Stimulated activated CD4-positive, alpha-beta T cell treated with anti-CD3 and anti-CD28 coated beads, TNF-alpha, amount 100 ng/mL, for 4 hours (primary cell): ENCODE data around the gene FKBP5.
"Not testable (repeated sequence)": the region's sequence is repeated elsewhere in the genome, so short reads cannot be mapped to it uniquely, and the experiment has no call there.

Source experiments
- DNase-seq, 3 experiments: peaks; one replicate each; pipeline ENCODE4 v3.0.0-alpha.2; 2020; ENCODE audit warnings: low read depth in 3 of 3

The FKBP5 gene

GRCh38 chr6:35586542-35586941 lies 102.2 kb downstream of the FKBP5 start:
- no peak for DNase-seq

- DNase-seq, result no peak
Observed at GRCh38 chr6:35585658-35586057, 103.1 kb downstream of the FKBP5 start.

GRCh38 chr6:35583893-35584688 lies 104.6 kb downstream of the FKBP5 start:
- DNase-seq, result peak; percentile 36 to 63 (median 38)

GRCh38 chr6:35582315-35582714 lies 106.4 kb downstream of the FKBP5 start:
- DNase-seq, result no peak

GRCh38 chr6:35581633-35582032 lies 107.1 kb downstream of the FKBP5 start:
- DNase-seq, result no peak

- DNase-seq, result no peak
Observed at GRCh38 chr6:35580836-35581235, 107.9 kb downstream of the FKBP5 start.

GRCh38 chr6:35576682-35577081 lies 112.0 kb downstream of the FKBP5 start:
- DNase-seq, result no peak

GRCh38 chr6:35573495-35574110 lies 115.1 kb downstream of the FKBP5 start:
- no peak for DNase-seq

- DNase-seq, result not testable (repeated sequence)
Observed at GRCh38 chr6:35570885-35571330, 117.8 kb downstream of the FKBP5 start.

- DNase-seq, result no peak
Observed at GRCh38 chr6:35569011-35569461, 119.7 kb downstream of the FKBP5 start.

GRCh38 chr6:35566794-35567193 lies 121.9 kb downstream of the FKBP5 start:
- no peak for DNase-seq

- no peak for DNase-seq
Observed at GRCh38 chr6:35564733-35565132, 124.0 kb downstream of the FKBP5 start.

GRCh38 chr6:35562060-35562459 lies 126.7 kb downstream of the FKBP5 start:
- no peak for DNase-seq

- no peak for DNase-seq
Observed at GRCh38 chr6:35561113-35561512, 127.6 kb downstream of the FKBP5 start.

GRCh38 chr6:35558571-35558970 lies 130.1 kb downstream of the FKBP5 start:
- no peak for DNase-seq

- no peak for DNase-seq
Observed at GRCh38 chr6:35557239-35557638, 131.5 kb downstream of the FKBP5 start.

GRCh38 chr6:35554811-35555210 lies 133.9 kb downstream of the FKBP5 start:
- no peak for DNase-seq

- no peak for DNase-seq
Observed at GRCh38 chr6:35553315-35553714, 135.4 kb downstream of the FKBP5 start.

GRCh38 chr6:35552285-35552917 lies 136.3 kb downstream of the FKBP5 start:
- peak; percentile 34 to 36 (median 34) for DNase-seq

- DNase-seq, result no peak
Observed at GRCh38 chr6:35550437-35550836, 138.3 kb downstream of the FKBP5 start.

GRCh38 chr6:35547676-35548075 lies 141.0 kb downstream of the FKBP5 start:
- DNase-seq, result no peak

GRCh38 chr6:35544769-35545361 lies 143.8 kb downstream of the FKBP5 start:
- no peak for DNase-seq
